HTR-8/SVneo (cell line): ENCODE results near the gene CUL1.
A peak's percentile ranks its signal among the peaks of the same experiment; 100 is the strongest.
"Not testable (repeated sequence)": the region's sequence is repeated elsewhere in the genome, so short reads cannot be mapped to it uniquely, and the experiment has no call there.

Experiments
- DNase-seq: peaks from one replicate; pipeline ENCODE4 v3.0.0; 2011; ENCODE audit warnings: low spot score, mixed read lengths; ENCODE audit not compliant: insufficient read length
- FAIRE-seq: peaks from 2 replicates; lab custom pipeline; 2011; peaks lifted over from hg19 to GRCh38; lab: Jason Lieb, UNC

Gene CUL1

DNA sequence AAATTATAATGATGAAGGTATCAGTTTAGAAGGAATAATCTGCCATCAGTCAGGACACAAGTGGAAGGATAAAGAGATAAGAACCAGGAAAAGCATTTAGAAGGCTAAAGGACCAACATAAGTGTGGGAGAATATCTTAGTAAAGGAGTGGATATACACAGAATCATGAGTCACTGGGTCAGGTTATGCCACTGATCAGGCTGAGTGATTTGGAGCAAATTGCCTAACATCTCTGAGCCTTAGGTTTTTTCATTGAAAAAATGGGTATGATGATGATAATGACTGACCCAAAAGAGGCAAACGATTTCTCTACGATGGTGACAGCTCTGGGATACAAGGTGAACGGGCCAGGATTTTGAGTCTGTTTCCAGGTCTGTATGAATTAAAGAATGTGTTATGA, 2.8 kb upstream of the CUL1 start:
- DNase-seq (no peak), FAIRE-seq (no peak)

GRCh38 chr7:148696787-148697186, 1.9 kb upstream of the CUL1 start:
- DNase-seq = no peak
- no peak for FAIRE-seq

DNA sequence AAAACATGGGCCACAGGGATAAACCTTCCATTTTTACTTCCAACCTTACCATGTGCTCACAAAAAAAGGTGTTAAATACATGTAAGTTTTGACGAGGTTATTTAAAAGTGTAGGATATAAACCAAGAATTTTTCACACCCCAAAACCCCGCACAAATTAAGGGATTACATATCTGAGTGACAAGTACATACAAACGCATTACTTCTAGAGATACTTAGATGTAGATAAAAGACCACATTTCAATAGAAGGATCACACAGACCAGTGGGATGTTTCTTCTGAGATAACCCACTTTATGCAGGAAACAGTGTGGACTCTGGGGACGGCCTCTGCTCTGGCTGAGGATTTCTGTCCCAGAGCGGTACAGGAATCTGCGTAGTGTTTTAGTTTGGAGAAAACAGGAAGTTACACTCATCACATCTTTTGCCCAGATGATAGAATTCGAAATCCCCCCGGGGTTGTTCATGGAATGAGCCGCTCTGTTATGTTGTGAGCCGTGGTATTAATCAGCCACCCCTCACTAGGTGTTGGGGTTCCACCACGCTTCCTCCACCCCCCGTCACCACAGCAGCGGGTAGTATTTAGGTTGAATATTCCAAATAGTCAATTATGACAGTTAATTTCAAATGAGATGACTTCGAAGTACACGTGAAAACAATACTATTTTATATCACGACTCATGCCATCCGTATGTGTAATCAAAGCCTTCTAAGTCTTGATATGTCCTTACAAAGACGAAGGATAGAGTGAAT, 1.3 kb upstream of the CUL1 start:
- FAIRE-seq = no peak
- peak; percentile 44 for DNase-seq

DNA sequence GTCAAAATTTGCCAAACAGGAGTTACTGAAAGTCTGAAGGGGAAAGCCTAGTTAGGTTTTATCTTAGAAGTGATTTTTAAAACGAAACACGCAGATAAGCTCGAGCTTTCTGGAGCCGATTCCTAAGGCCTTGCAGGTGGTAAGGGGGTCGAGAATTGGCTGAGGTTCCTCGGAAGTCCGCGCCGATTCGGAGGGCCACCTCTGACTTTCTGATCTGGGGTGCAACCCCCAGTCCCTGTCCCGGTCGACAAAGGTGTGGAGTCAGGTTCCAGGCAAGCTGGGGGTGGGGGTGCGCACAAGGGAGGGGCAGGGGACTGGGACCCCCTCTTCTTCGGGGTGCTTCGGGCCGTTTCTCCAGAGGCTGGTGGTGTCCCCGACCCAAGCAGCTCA, 701 bp upstream of the CUL1 start:
- FAIRE-seq (no peak), DNase-seq (peak; percentile 15)

DNA sequence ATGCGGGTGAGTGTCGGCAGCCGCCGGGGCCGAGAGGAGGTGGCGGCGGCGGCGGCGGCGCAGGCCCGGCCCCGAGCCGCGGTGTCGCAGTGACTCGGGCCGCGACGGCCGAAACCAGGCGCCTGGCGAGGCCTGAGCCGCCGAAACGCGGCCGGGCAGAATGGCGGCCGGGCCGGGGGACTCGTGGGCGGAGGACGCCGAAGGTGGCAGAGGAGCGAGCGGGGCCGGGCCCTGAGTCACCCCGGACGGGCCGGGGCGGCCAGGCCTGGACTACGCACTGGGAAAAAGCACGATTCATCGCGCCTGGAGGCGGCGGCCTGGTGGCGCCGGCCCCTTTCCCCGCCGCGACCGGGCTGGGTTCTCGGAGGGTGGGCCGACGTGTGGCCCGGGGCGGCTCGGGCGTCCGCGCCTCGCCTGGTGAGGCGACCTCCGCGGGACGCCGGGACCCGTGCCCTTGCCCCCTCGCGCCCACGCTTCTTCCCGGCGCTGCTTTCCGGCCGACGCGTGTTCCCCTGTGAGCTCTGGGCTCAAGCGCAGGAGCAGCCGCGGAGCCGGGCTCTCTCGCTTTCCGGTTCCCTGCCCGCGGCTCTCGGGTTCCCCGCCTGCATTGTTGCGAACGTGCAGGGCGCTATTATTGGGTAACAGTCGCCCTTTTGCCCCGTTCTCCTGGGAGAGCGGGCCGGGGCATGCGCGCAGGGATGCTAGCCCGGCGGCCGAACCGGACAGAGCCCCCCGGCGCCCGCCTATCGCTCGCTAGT, 500 bp downstream of the CUL1 start:
- FAIRE-seq (no peak), DNase-seq (peak; percentile 18)

DNA sequence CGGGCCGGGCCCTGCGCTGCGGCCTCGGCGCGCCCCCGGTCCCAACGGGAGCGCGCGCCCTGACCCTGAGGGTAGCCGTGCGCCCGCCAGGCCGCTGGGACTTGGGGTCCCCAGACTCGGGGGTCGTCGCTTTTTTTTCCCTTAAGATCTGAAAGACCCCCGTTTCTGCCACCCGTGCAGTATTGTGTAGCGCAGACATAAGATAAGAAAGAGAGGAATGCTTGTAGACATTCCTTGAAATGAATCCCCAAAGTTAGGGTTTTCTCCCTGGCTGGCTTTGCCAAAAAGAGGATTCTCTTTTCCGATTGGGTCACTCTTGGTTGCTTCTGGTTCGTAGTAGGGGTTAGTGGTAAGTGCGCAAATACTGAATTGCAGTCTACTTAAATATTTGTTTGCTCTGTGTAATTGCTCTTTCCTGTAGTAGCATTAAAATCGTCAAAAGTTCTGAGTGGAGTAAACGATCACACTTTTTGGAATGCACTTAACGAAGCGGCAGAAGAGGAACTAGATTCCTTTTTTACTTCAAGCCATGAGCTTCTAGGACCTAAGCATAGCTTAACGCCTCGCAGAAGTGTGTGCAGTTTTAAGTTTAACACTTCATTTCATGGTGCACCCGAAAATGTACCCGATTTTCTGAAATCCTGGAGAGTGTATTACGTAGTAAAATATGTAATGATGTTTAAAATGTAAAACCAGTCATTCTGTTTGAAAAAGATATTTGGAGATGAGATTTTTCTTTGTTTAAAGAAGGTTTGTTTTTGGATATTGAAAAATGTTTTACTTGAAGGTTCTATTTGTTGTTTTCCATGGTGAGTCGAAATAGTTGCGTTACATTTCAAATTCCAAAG, 1.3 kb downstream of the CUL1 start:
- DNase-seq (peak; percentile 18), FAIRE-seq (no peak)

GRCh38 chr7:148700661-148701064, 2.0 kb downstream of the CUL1 start:
- DNase-seq = no peak
- FAIRE-seq = no peak

DNA sequence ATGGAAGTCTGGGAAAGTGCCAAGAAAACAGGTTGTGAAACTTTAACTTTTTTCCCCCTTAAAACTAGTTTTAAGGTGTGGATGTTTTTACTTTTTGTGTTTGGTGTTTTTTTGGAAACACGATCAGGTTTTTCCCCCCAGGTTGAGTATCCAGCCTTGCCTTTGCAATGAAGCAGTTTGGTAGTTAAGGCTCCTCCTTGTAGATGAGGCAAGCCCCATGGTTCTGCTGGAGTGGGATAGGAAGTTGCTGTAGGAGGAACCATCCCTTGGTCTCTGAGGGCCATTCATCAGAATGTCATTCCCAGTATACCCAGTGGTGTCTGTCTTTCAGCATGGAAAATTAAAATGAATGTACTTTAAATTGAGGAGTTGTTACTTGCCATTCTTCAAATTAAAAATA, 2.7 kb downstream of the CUL1 start:
- FAIRE-seq = no peak
- no peak for DNase-seq

DNA sequence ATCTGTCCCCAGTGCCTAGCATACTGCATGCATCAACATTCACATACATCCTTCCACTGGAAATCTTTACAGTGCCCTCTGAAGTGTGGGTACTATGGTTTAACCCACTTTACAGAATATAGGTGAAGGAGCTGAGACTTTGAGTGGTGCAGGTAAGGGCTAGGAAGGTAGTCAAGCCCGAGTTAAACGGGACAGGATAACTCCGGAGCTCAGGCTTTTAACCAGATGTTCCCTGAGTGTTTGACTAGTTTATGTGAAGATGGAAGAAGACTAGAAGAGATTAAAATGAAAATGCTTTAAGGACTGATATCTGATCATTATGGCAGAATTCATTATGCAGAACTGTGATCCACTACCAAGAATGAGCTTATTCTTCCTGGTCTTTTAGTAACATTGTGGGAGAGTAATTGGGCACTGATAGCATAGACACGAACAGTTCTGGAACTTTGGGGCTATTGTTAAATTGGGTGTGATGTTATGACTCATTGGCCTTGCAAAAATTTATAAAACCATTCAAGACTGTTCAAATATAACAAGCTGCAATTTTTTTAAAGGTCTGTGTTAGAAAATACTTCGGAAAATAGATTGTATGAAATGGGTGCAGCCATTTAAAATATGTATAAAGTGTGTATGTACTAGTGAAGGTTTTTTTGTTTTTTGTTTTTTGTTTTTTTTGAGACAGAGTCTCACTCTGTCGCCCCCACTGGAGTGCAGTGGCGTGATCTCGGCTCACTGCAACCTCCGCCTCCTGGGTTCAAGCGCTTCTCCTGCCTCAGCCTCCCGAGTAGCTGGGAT, 4.4 kb downstream of the CUL1 start:
- FAIRE-seq = no peak
- DNase-seq = no peak

DNA sequence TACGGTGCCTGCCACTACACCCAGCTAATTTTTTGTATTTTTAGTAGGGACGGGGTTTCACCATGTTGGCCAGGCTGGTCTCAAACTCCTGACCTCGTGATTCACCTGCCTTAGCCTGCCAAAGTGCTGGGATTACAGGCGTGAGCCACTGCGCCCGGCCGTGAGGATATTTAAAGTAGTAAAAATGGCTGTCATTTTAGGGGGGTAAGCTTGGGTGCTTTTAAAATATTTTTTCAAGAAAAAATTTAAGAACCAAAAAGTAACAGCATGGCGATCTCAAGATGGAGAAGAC, 4.9 kb downstream of the CUL1 start:
- DNase-seq, FAIRE-seq: not testable (repeated sequence)

DNA sequence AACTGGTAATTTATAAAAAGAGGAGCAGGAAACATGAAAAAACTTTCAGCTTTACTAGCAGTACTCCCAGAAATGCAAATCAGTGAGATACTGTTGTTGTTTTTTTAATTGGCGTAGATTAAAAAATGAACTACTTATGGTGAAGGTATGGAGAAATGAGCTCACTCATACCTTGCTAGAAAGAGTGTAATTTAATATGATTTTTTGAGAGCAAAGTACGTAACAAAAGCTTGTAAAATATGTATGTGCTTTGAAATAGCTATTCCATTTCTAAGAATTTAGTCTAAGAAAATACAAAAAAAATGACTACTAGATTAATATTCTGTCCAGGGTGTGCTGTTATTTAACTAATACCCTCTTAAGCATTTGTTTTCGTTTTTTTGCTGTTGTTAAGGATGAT, 5.5 kb downstream of the CUL1 start:
- FAIRE-seq (no peak), DNase-seq (no peak)

- FAIRE-seq = no peak
- no peak for DNase-seq
Observed at GRCh38 chr7:148704970-148705369, 6.3 kb downstream of the CUL1 start.

- FAIRE-seq (no peak), DNase-seq (no peak)
Observed at GRCh38 chr7:148706368-148706767, 7.7 kb downstream of the CUL1 start.

- no peak for DNase-seq
- FAIRE-seq = no peak
Observed at GRCh38 chr7:148708026-148708885, 9.6 kb downstream of the CUL1 start.

- FAIRE-seq = no peak
- no peak for DNase-seq
Observed at GRCh38 chr7:148709014-148709413, 10.3 kb downstream of the CUL1 start.

DNA sequence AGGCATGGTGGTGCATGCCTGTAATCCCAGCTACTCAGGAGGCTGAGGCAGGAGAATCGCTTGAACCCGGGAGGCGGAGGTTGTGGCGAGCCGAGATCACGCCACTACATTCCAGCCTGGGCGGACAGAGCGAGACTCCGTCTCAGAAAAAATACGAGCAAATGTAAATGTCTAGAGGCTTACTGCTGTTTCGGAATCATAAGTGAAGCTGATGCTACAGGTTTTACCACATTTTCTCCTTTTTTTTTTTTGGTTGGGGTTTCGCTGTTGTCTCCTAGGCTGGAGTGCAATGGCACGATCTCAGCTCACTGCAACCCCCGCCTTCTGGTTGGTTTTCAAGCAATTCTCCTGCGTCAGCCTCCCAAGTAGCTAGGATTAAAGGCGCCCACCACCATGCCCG, 11.7 kb downstream of the CUL1 start:
- FAIRE-seq, DNase-seq: not testable (repeated sequence)

DNA sequence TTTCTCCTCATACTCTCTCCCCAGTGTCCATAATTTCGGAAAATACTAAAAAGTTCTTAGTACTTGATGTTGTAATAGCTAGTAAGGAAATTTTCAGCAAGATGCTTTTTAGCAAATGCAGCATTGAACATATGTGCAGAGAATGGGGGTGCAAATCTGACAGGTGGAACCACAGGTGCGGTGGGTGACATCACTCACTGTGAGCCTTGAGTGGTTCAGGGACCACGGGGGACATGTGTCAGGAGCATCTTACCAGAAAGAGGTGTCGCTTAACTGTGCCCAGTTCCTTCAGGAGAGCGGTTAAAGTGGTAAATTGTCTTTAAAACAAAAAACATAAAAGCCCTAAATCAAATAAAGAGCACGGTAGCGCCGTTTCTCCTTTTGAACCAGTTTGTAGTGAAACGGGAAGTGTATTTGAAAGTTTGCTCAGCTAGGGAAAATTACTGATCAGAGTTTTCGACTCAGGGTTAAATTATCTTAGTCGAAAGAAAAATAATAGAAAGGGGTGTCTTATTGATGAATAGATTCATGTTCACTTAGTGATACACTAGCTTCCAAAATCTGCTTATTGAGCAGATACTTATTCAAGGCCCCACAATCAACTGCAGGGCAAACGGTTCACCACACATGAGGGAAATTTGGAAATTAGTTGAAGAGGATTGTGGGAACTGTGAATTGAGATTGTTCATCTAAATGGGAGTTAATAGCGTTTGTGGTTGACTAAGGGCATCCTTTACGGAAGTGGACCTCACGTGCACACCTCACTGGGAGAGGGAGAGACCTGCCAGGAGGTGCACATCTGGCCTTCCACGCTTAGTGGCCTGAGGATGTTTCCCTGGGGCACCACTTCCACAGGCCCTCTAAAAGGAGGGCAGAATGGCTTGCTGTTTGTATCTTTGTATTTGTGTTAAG, 12.7 kb downstream of the CUL1 start:
- FAIRE-seq (no peak), DNase-seq (no peak)

DNA sequence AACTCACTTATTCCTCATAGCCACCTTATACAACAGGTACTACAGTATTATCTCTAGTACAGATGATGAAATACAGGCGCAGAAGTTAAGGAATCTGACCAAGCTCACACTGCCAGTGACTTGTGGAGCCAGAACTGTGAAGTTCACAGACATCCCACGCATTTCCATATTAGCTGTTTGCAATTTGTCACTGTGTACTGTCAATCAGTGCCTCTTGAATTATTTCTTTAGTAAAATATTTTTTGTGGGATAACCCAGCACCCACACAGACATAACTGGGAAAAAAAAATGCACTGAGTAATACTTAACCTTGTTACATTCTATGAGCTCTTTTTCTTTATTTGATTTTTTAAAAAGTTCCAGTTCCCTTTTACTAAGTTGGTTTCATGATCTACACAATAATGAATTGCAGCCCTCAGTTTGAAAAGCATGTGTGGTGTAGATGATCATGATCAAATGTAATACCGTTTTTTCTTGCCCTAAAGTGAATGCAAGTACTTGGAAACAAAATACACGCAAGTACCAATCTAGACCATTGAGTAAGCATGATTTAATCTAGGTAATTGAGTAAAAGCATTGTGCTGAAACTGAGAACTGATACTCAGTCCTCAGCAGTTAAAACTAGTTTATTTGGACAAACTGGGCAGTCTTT, 14.1 kb downstream of the CUL1 start:
- FAIRE-seq (no peak), DNase-seq (no peak)
